Endodermal cell (in vitro differentiated cells): ENCODE data around the gene CAPN5. TPM values are rescaled to one million over a fixed set of nuclear protein-coding genes. Genes with fewer than 3 reads are reported as not detected.
A peak's percentile ranks its signal among the peaks of the same experiment; 100 is the strongest.

ENCODE experiments used
- DNase-seq: peaks from one replicate; pipeline ENCODE4 v3.0.0-alpha.2; 2017
- H3K27ac ChIP-seq: 2 replicates; pipeline ENCODE4 v1.5.1; 2013; ENCODE audit warnings: mild to moderate bottlenecking, low read depth, low read length, moderate library complexity
- H3K27me3 ChIP-seq: 2 replicates; pipeline ENCODE4 v1.6.1; 2013; ENCODE audit warnings: mild to moderate bottlenecking, low read length, moderate library complexity; ENCODE audit not compliant: insufficient read depth, control insufficient read depth, poor library complexity, severe bottlenecking
- H3K36me3 ChIP-seq: 2 replicates; pipeline ENCODE4 v1.7.0; 2013; ENCODE audit warnings: mild to moderate bottlenecking, low read length, moderate library complexity; ENCODE audit not compliant: control insufficient read depth, insufficient read depth
- H3K4me1 ChIP-seq: one replicate; pipeline ENCODE4 v1.7.0; 2013; ENCODE audit warnings: low read length; ENCODE audit not compliant: control insufficient read depth, insufficient read depth
- H3K4me3 ChIP-seq: 2 replicates; pipeline ENCODE4 v1.5.1; 2013; ENCODE audit warnings: mild to moderate bottlenecking, low read length, moderate library complexity
- H3K9ac ChIP-seq: 2 replicates; pipeline ENCODE4 v1.6.1; 2013; ENCODE audit warnings: mild to moderate bottlenecking, low read length, moderate library complexity; ENCODE audit not compliant: poor library complexity, severe bottlenecking; ENCODE audit errors: extremely low read depth
- H3K9me3 ChIP-seq: 2 replicates; pipeline ENCODE4 v1.6.1; 2013; ENCODE audit warnings: mild to moderate bottlenecking, low read length, moderate library complexity; ENCODE audit not compliant: control insufficient read depth
- H3K27ac Mint-ChIP-seq: 2 replicates; pipeline ENCODE4 v1.8.0; 2020; ENCODE audit warnings: mixed read lengths
- H3K27me3 Mint-ChIP-seq: 2 replicates; pipeline ENCODE4 v1.8.0; 2021; ENCODE audit warnings: mild to moderate bottlenecking, mixed read lengths; ENCODE audit not compliant: insufficient read depth
- H3K36me3 Mint-ChIP-seq: 2 replicates; pipeline ENCODE4 v1.8.0; 2020; ENCODE audit warnings: low read depth, mixed read lengths
- H3K4me1 Mint-ChIP-seq: 2 replicates; pipeline ENCODE4 v1.8.0; 2020; ENCODE audit warnings: mixed read lengths
- H3K4me3 Mint-ChIP-seq: 2 replicates; pipeline ENCODE4 v1.8.0; 2020; ENCODE audit warnings: mild to moderate bottlenecking, moderate library complexity, mixed read lengths
- H3K9me3 Mint-ChIP-seq: 2 replicates; pipeline ENCODE4 v1.8.0; 2020; ENCODE audit warnings: mild to moderate bottlenecking, mixed read lengths
- CTCF ChIP-seq: fragments of 200-600 bp; sonication (generic); conservative IDR thresholded peaks from 2 replicates; pipeline ENCODE4 v1.5.0; 2021; ENCODE audit warnings: antibody characterized with exemption, mild to moderate bottlenecking
- WGBS, 2 experiments: methylation state at CpG; one replicate each; pipeline versions ENCODE4 v1.1.5 to v1.1.7; 2013; ENCODE audit warnings: missing lambda C conversion rate in 2 of 2, mixed read lengths in 1 of 2; ENCODE audit not compliant: insufficient coverage in 1 of 2, insufficient read length in 1 of 2; 5-methylcytosine and 5-hydroxymethylcytosine counted together
- total RNA-seq, 2 donors: library from RNA; stranded (reverse); fragmentation: NEBNext Ultra II Directional in 1 of 2; extraction: Animal tissue kit (Norgen Biotek cat#: 25700) in 1 of 2; gene quantifications; 2 replicates in 1 of 2; 3 replicates in 1 of 2; pipeline ENCODE4 v1.2.1, GENCODE V29; 2021

CAPN5 gene
- total RNA-seq, 2 donors from 2014 or later: 17.5 to 21.5 TPM

GRCh38 chr11:77121876-77122575 lies 55.3 kb downstream of the CAPN5 start:
- no peaks in the 10 kb centered on the region for H3K4me1 Mint-ChIP-seq

GRCh38 chr11:77122576-77123212 lies 55.9 kb downstream of the CAPN5 start:
- DNase-seq: no peak
- no peaks in the 10 kb centered on the region for H3K36me3 ChIP-seq
- WGBS, 2 experiments: 92 to 97% methylated on average over 4 to 7 of the region's 7 CpGs
- H3K27ac ChIP-seq: no peak overlapping the region
- no peaks in the 10 kb centered on the region for H3K27me3 ChIP-seq
- H3K9ac ChIP-seq: no peak overlapping the region
- H3K4me3 ChIP-seq: no peak overlapping the region
- no peaks in the 10 kb centered on the region for H3K4me1 ChIP-seq
- Mint-ChIP-seq H3K4me1 (peaks cover 3% of the 10 kb centered on the region), H3K27ac (no peak overlapping the region), H3K36me3 (peaks cover 9% of the 10 kb centered on the region), H3K9me3 (no peaks in the 10 kb centered on the region), H3K27me3 (peaks cover 3% of the 10 kb centered on the region), H3K4me3 (no peak overlapping the region)
- no peaks in the 10 kb centered on the region for H3K9me3 ChIP-seq
- no peak for TF ChIP-seq CTCF

More at GRCh38 chr11:77121876-77122575, 55.3 kb downstream of the CAPN5 start:
- no peak overlapping the region for H3K9ac ChIP-seq
- no peaks in the 10 kb centered on the region for H3K27me3 ChIP-seq
- H3K4me3 Mint-ChIP-seq: no peak overlapping the region
- no peak overlapping the region for H3K27ac ChIP-seq
- no peak overlapping the region for H3K4me3 ChIP-seq
- H3K27me3 Mint-ChIP-seq: peaks cover 3% of the 10 kb centered on the region
- no peak for DNase-seq
- H3K27ac Mint-ChIP-seq: no peak overlapping the region
- 90 to 92% methylated on average over 7 to 8 of the region's 8 CpGs for WGBS, 2 experiments
- H3K36me3 ChIP-seq: no peaks in the 10 kb centered on the region
- TF ChIP-seq CTCF: no peak
- H3K36me3 Mint-ChIP-seq: peaks cover 9% of the 10 kb centered on the region
- H3K9me3 Mint-ChIP-seq: no peaks in the 10 kb centered on the region
- H3K4me1 ChIP-seq: no peaks in the 10 kb centered on the region
- no peaks in the 10 kb centered on the region for H3K9me3 ChIP-seq

GRCh38 chr11:77123591-77123990 lies 56.8 kb downstream of the CAPN5 start:
- Mint-ChIP-seq H3K4me3 (no peak overlapping the region), H3K27me3 (peaks cover 6% of the 10 kb centered on the region), H3K9me3 (no peaks in the 10 kb centered on the region), H3K4me1 (peaks cover 9% of the 10 kb centered on the region), H3K27ac (peak overlapping the region; percentile 31), H3K36me3 (peaks cover 7% of the 10 kb centered on the region)
- Histone ChIP-seq H3K4me3 (no peak overlapping the region), H3K36me3 (no peaks in the 10 kb centered on the region), H3K27ac (no peak overlapping the region), H3K27me3 (no peaks in the 10 kb centered on the region), H3K9ac (no peak overlapping the region), H3K4me1 (no peaks in the 10 kb centered on the region), H3K9me3 (no peaks in the 10 kb centered on the region)
- TF ChIP-seq CTCF: no peak
- no peak for DNase-seq
- 95 to 98% methylated on average over 7 to 8 of the region's 8 CpGs for WGBS, 2 experiments
